ENCODE results near the gene PRSS22. TPM values are rescaled to one million over a fixed set of nuclear protein-coding genes. Genes with fewer than 3 reads are reported as not detected.

PRSS22 gene
- total and polyA plus RNA-seq, 2 experiments from 2014 or later, result 1.3 to 2.0 TPM

DNA sequence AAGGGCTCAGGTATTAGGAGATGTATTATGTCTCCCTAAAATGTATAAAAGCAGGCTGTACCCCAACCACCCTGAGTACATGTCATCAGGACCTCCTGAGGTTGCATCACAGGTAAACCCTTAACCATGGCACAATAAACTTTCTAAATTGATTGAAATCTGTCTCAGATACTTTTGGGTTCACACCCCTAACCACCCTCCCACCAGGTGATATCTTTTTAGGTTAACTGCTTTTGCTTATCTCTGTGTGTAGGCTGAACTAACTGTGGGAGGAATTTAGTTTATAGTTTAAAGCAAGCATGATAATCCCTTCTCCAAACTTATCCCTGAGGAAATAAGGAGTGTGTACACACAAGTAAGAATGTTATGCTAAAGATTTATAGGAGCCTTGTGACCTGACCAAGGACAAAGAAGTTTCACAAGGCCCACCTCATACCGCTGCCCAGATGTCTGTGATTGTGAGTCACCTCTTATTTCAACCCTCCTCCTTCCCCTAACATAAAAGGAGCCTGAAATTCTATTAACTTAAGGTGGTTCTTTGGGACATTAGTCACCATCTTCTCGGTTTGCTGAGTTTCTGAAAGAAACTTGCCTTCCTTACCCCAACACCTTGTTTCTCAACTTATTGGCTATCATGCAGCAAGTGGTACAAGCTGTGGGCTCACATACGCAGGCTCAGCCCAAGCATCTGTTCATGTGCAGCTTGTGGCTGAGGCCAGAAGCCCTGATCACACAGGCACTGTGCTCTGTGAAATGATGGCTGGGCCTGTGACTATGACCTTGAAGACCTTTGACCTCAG lies 11.3 kb downstream of the PRSS22 start:
- Mint-ChIP-seq H3K27me3 (ENCODE audit: insufficient read depth, low read depth, poor library complexity) (peaks cover 14% of the 10 kb centered on the region), H3K27ac (no peak overlapping the region), H3K9me3 (peaks cover 9% of the 10 kb centered on the region; the same call in 2 of the 3 replicates), H3K4me3 (no peak overlapping the region), H3K36me3 (ENCODE audit: low read depth) (no peaks in the 10 kb centered on the region), H3K4me1 (peaks cover 5% of the 10 kb centered on the region; the same call in 2 of the 3 replicates)
- Histone ChIP-seq H4K20me1 (replicated peaks; ENCODE audit: insufficient read depth) (no peaks in the 10 kb centered on the region), H2AFZ (no peak overlapping the region), H3K9me2 (ENCODE audit: insufficient read depth) (no peaks in the 10 kb centered on the region), H3K36me3 (ENCODE audit: insufficient read depth) (no peaks in the 10 kb centered on the region), H3K27me3 (ENCODE audit: insufficient read depth) (peaks cover 13% of the 10 kb centered on the region; the same call in 1 of the 2 replicates), H3K4me1 (ENCODE audit: insufficient read depth) (no peaks in the 10 kb centered on the region), H3K79me2 (replicated peaks; ENCODE audit: insufficient read depth) (no peaks in the 10 kb centered on the region), H3K4me3 (no peak overlapping the region), H3F3A (replicated peaks; ENCODE audit: low read depth) (no peaks in the 10 kb centered on the region), H3K27ac (ENCODE audit: low read depth) (no peak overlapping the region), H3K4me2 (no peak overlapping the region)
- TF ChIP-seq EZH2 (IDR thresholded peaks at IDR 0.05; ENCODE audit: low read depth, unreplicated experiment) (no peak), JUNB (IDR thresholded peaks at IDR 0.05; ENCODE audit: unreplicated experiment) (no peak), STAT1 (IDR thresholded peaks at IDR 0.05; ENCODE audit: unreplicated experiment) (no peak), CREB1 (CRISPR knock-in tag; IDR thresholded peaks at IDR 0.05; ENCODE audit: low read depth) (no peak), EZH2phosphoT487 (IDR thresholded peaks at IDR 0.05; ENCODE audit: unreplicated experiment) (no peak), ZNF331 (CRISPR knock-in tag; IDR thresholded peaks at IDR 0.05; ENCODE audit: low read depth) (no peak), ETS1 (IDR thresholded peaks at IDR 0.05) (no peak), POLR2AphosphoS5 (IDR thresholded peaks at IDR 0.05; ENCODE audit: low read depth) (no peak), NANOG (IDR thresholded peaks at IDR 0.05; ENCODE audit: borderline replicate concordance) (no peak), ZNF462 (CRISPR knock-in tag; IDR thresholded peaks at IDR 0.05) (no peak), ZNF114 (CRISPR knock-in tag; IDR thresholded peaks at IDR 0.05) (no peak)
- TF ChIP-seq, protein P1, sequence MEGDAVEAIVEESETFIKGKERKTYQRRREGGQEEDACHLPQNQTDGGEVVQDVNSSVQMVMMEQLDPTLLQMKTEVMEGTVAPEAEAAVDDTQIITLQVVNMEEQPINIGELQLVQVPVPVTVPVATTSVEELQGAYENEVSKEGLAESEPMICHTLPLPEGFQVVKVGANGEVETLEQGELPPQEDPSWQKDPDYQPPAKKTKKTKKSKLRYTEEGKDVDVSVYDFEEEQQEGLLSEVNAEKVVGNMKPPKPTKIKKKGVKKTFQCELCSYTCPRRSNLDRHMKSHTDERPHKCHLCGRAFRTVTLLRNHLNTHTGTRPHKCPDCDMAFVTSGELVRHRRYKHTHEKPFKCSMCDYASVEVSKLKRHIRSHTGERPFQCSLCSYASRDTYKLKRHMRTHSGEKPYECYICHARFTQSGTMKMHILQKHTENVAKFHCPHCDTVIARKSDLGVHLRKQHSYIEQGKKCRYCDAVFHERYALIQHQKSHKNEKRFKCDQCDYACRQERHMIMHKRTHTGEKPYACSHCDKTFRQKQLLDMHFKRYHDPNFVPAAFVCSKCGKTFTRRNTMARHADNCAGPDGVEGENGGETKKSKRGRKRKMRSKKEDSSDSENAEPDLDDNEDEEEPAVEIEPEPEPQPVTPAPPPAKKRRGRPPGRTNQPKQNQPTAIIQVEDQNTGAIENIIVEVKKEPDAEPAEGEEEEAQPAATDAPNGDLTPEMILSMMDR (conservative IDR thresholded peaks at IDR 0.05; ENCODE audit: low read depth in 2 of 2), result no peak
- TF ChIP-seq, protein P2, sequence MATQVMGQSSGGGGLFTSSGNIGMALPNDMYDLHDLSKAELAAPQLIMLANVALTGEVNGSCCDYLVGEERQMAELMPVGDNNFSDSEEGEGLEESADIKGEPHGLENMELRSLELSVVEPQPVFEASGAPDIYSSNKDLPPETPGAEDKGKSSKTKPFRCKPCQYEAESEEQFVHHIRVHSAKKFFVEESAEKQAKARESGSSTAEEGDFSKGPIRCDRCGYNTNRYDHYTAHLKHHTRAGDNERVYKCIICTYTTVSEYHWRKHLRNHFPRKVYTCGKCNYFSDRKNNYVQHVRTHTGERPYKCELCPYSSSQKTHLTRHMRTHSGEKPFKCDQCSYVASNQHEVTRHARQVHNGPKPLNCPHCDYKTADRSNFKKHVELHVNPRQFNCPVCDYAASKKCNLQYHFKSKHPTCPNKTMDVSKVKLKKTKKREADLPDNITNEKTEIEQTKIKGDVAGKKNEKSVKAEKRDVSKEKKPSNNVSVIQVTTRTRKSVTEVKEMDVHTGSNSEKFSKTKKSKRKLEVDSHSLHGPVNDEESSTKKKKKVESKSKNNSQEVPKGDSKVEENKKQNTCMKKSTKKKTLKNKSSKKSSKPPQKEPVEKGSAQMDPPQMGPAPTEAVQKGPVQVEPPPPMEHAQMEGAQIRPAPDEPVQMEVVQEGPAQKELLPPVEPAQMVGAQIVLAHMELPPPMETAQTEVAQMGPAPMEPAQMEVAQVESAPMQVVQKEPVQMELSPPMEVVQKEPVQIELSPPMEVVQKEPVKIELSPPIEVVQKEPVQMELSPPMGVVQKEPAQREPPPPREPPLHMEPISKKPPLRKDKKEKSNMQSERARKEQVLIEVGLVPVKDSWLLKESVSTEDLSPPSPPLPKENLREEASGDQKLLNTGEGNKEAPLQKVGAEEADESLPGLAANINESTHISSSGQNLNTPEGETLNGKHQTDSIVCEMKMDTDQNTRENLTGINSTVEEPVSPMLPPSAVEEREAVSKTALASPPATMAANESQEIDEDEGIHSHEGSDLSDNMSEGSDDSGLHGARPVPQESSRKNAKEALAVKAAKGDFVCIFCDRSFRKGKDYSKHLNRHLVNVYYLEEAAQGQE (IDR thresholded peaks at IDR 0.05; ENCODE audit: unreplicated experiment), result no peak
- ATAC-seq (no peak), DNase-seq (ENCODE audit: low spot score) (no peak)

Measured in GM23338 (cell line).